GM21381 (cell line): Measurements from ENCODE around the gene NRG2.

Experiments used
- ATAC-seq: cut with Tn5 transposase; IDR thresholded peaks from one replicate; pipeline ENCODE4 v1.9.1; 2021; ENCODE audit warnings: mild to moderate bottlenecking, moderate library complexity; ENCODE audit not compliant: unreplicated experiment

NRG2 gene

DNA sequence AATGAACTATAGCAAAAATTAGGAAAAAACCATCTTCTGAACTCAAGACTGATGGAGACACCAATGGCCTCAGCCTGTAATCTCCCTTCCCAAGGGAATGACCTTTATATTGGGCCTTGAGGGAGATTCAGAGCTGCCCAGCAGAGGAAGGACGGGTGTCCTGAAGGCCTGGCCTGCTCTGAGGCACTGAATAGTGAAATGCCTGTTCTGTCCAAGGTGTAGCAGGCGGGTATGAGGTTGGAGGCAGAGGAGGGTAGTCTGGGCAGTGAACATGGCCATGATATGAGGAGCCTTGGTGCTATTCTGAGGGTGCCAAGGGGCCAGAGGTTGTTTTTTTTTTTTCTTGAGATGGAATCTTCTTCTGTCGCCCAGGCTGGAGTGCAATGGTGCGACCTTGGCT is 222.5 kb downstream of the NRG2 start:
- ATAC-seq = no peak

DNA sequence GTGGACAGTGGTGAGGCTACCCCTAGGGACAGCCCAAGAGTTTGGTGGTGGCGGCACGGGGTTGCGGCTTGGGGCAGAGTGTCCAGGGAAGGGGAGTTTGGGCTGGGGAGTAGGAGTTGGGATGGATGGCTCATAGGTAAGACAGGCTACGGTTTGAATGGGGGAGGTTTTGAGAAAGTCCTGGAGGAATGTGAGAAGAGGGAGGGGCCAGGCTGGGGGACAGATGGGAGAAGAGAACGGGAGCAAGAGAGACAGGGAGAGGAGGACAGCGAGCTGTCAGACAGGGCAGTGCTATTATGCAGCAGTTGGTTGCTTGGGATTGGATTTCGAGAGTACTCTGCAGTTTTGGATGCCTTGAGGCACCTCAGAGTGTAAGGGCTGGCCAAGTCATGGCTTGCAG is 223.0 kb downstream of the NRG2 start:
- no peak for ATAC-seq

DNA sequence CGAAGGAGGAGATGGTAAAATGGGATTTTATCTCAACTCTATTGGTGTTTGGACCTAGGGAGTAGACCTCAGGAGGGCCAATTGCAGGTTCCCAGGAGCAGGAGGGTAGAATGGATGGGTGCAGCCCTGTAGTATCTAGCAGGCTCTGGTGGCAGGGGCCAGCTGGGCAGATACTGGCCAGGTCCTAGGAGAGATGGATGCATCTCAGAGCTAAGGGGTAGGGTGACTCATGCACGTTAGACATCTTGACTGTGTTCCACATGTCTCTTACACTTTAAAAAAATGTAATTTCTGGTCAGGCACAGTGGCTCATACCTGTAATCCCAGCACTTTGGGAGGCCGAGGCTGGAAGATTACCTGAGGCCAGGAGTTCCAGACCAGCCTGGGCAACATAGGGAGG is 225.1 kb downstream of the NRG2 start:
- no peak for ATAC-seq

DNA sequence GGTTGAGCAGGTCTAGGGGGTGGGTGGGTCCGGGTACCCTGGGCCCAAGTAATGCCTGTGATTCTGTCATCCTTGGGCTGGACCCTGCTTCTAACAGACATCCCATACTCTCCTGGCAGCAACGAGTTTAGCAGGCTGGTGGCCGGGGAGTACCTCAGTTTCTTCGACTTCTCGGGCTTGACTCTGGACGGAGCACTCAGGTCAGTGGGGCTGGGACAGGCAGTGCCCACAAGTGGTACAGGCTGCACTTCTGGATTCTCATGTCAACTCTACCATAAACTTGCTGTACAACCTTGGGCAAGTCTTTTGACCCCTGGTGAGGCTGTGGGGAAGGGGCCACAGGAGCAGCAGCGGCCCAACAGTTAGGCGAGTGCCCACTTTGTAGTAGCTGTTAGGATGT is 225.7 kb downstream of the NRG2 start:
- ATAC-seq = no peak

DNA sequence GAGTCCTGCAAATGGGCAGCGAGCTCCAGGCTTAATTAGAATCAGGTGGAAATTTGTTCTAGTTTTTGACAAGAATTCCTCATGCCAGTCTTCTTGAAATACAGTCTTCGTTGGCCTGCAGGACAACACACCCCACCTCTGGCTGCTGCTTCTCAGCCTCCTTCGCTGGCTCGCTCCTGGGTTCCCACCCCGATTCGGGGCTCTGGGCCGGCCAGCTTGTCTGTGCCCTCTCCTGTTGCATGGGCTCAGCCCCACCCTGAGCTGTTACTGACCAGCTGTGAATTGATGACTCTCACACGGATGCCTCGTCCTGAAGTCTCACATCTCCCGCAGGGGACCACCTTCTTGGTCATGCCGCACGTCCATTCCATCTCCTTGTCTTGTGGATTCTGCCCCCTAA is 226.5 kb downstream of the NRG2 start:
- ATAC-seq = no peak

DNA sequence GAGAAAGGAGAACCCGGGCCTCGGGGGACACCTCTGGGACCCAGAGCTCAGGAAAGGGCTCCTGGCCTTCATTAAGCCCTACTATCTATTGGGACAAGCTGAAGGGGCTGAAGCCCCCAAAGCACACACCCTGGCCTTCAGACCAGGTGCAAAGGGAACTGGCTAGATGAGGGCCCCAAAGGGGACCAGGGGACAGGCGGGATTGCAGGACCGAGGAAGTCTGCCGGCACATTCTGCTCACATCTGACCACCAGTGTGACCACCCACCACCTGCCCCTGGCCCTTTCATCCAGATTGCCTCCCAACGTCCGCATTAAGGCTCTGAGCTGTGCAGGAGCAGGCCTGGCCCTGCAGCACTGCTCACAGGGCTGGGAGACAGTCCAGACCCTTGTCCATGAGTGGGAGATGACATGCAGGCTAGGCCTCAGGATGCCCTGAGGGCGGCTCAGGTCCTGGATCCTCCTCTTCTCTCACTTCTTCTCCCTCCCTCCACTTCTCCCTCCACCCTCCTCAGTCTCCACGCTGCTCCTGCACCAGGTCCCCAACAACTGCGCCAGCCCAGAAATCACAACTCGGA is 228.3 kb downstream of the NRG2 start:
- no peak for ATAC-seq

DNA sequence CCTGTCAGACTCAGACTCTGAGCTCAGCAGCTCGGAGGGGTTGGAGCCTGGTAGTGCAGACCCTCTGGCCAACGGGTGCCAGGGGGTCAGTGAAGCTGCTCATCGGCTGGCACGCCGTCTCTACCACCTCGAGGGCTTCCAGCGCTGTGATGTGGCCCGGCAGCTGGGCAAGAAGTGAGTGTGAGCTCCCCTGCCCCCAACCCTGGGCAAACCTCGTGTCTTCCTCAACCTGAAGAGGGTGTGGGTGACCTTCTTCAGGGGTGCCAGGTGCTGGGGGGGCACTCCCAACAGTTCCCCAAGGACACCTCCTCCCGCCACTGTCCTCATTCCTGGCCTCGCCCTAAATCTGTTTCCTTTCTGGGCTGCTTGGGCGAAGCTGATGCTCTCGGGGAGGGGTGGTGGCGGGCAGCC is 228.9 kb downstream of the NRG2 start:
- ATAC-seq = no peak

DNA sequence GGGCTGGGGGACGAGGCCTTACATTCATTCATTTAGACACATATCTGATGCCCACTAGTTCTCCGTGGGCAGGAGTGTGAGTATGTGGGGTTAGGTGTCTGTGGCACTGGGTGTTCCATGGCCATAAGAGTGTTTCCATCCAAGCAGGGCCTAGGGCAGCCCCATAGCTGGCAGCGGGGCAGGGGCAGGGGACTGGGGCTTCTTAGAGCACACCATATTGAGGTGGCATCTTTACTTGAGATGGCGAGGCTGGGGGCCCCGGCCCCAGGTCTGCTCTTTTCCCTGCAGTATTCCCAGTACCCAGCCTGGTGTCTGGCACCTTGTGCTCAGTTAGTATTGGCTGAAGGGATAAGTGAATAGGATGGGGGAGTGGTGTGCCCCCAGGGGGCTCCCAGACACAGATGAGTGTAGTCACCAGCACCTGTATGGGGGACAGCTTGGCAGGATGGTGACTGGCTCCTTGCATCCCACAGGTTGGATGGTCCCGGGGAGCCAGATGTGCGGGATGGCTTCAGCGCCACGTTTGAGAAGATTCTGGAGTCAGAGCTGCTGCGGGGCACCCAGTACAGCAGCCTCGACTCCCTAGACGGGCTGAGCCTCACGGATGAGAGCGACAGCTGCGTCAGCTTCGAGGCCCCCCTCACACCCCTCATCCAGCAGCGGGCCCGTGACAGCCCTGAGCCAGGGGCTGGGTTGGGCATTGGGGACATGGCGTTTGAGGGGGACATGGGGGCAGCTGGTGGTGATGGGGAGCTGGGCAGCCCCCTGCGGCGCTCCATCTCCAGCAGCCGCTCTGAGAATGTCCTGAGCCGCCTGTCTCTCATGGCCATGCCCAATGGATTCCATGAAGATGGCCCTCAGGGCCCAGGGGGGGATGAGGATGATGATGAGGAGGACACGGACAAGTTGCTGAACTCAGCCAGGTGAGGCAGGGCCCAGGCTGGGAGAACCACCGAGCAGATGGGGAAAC is 230.0 kb downstream of the NRG2 start:
- ATAC-seq = no peak

DNA sequence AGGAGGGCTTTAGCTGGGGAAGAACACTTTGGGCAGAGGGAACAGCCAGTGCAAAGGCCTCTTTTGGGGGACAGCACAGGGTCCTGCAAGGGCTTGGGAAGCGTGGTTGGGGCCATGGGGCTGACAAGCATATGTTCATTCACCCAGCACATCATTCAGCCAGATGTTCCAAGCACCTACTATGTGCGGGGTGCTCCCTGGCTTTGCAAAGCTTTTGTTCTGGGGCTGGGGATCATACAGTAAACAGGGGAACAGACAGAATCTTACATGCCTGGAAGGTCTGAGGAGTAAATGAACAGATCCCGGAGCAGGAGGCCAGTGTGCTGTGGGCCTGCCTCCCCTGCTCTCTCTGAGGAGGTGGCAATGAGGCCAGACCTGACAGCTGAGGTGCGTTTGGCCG is 230.8 kb downstream of the NRG2 start:
- ATAC-seq = no peak

DNA sequence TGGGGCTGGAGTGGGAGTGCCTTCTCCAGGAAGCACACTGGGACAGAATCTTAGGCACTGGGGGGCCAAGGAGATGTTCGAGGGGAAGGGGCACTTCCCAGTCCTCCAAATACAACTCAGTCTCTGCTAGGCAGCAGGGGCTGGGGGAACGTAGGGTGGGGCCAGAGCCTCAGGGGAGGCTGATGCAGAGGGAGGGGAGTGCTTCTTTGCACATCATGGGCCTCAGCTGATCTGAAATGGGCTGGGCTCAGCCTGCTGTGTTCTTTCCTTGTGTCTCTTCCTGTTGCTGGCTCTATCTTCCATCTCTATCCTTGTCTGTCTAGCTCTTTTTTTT is 231.9 kb downstream of the NRG2 start:
- ATAC-seq = no peak

DNA sequence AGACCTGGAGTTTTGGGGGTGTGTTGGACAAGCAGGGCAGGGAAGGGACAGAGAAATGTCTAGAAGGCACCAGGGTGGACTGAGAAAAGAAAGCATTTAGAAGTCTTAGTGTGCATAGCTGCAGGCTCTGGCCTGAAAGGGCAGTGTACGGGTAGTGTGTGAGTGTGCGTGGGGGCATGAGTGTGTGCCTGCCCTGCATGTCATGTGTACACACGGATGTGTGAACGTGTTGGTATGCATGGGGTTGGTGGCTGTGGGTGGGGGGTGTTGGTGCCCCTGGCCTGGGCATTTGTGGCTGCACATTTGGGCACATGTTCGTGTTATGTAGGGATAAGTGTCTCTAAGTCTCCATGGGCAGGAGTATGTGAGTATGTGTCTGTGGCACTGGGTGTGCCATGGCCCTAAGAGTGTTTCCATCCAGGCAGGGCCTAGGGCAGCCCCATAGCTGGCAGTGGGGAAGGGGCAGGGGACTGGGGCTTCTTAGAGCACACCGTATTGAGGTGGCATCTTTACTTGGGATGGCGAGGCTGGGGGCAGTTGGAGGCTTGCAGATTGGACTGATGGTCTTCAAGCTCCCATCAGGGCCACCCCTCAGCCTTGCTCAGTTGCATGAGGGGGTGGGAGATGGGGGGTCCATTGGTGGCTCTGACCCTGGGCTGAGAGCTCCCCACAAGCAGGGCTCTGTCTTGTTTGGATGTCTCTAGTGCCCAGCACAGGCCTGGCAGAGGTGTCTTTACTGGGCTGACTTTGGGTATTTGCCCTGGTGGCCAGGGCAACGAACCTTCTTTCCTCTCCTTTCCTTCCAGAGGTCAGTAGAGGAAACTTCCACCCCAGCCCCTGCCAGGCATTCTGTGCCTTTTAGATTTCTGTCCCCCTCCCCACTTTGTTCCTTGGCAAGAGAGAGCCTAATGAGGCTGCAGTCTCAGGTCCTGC is 232.5 kb downstream of the NRG2 start:
- ATAC-seq = no peak

DNA sequence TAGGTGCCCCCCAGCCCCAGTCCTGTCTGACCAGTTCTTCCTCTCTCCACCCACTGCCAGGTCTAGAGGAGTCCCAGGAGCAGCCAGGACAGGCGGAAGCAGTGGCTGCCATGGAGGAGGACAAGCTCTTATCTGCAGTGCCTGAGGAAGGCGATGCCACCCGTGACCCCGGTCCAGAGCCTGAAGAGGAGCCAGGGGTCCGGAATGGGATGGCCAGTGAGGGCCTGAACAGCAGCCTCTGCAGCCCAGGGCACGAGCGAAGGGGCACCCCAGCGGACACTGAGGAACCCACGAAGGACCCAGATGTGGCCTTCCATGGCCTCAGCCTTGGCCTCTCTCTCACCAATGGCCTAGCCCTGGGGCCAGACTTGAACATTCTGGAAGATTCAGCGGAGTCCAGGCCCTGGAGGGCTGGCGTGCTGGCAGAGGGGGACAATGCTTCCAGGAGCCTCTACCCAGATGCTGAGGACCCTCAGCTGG is 233.7 kb downstream of the NRG2 start:
- no peak for ATAC-seq

DNA sequence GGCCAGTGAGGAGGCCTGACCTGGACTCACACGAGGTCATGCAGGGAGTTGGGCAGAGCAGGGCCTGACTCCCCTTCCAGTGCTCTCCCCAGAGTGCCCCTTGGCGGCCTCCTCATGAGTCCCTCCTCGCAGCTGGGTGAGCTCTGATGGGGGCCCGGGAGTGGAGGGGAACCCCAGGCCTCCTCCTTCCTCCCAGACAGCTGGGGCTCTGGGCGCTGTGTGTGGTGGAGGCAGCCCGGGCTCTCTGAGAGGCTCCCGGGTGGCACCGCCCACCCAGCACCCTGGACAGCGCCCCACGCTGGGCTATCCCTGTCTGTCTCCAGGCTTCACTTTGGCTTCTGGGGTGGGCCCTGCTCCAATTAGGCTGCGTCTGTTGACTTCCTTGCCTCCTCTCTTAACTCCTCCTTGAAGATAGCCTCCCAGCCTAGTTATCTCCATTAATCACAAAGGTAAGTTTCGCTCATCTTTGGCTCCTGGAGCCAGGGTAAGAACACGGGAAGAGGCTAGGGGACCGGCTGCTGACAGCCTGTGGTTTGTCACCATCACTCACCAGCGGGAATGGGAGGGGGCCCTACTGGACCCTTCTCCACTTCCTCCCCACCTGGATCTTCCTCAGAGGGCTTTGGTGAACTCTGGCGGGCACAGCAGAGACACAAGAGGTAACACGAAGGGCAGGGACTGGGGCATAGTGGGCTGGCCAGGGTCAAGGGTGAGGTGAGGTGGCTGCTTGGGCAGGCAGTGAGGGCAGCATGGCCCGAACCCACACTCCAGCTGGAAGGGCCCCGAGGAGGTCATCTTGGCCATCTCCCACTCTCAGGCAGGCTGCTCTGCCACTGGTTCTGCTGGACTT is 234.4 kb downstream of the NRG2 start:
- ATAC-seq = no peak

DNA sequence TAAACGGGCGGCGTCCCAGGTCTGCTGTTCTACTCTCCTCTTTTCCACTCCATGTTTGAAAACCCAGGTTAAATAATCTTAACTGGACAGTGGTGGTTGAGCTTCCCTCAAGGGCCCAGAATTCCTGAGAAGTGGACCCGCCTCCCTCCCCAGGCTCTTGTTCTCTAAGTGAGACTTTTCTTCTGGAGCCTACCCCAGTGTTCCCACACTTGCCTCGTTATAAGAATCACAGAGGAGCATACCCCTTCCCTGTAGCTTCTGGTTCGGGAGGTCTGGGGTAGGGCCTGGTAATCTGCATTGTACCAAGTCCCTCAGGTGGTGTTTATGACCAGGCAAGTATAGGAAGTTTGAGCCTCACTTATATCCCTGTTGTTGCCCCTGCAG is 235.5 kb downstream of the NRG2 start:
- ATAC-seq = no peak

DNA sequence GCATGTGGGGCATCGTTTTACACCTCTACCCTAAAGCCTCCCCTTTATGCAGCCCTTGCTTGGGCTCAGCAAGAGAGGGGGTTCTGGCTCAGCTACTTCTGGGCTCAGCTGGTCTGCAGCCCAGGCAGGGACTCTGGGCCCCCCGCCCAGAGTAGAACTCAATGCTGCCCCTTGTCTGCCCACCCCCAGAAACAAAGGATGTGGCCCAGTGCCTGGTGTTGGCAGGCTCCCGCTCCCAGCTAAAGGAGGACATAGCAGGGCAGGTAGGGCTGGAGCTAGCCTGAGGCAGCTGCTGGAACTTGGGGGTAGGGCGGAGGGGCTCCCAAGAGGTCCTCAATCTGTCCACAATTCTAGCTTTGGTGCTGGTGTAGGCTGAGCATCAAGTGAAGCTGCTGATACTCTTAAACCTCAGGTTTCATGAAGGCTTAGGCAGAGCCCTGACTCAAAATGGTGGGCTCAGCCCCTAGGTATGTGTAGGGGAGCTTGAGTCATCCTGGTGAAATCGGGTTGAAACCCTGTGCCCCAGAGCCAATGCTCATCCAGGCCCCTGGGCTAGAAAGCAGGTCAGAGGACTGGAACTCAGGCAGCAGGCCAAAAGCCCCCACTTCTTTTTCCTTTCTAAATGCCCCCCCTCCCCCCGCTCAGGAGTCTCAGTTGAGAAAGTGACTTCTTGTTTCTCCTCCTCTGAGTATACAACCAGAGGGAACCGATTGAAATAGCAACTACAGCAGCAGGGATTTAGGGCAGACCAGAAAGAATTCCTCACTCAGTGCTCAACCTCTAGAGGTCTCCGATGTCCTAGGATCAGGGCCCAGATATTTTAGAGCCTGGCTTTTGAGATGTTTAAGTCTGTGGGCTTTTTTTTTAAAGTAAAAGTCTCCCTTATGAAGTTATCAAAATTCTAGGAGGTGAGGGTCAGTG is 236.1 kb downstream of the NRG2 start:
- ATAC-seq = no peak

DNA sequence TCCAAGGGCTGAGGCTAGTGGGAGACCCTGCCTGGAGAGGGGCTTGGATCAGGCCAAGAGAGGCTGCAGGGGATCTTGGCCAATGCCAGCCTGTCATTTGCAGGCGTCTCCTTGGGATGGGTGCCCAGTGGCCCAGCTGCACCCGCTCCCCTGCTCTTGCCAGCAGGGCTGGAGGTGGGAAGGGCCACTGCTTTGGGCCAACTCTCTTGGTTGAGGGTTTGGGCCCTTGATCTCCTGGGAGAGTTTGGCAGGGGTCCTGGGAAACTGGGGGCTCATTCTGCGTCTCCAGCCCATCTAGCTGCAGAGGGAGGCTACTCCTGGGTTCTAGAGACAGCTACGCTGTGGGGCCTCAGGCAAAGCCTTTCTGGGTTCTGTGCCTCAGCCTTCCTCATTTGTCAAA is 237.0 kb downstream of the NRG2 start:
- ATAC-seq = no peak

DNA sequence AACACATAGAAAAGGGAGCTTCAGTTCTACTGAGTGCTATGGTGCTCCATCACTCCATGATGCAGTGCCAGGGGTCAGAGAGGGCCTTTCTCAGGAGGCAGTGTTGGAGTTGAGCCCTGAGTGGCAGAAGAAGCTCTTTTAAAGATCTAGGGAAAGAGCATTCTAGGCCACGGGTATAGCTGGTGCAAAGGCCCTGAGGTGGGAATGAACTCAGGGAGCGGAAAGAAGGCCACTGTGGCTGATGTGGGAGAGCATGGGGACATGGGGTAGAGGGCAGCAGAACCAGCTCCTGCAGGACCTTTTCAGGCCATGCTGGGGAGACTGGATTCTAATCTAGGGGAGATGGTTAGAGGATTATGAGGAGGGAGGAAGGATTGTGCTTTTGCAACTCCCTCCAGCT is 237.6 kb downstream of the NRG2 start:
- ATAC-seq = no peak

DNA sequence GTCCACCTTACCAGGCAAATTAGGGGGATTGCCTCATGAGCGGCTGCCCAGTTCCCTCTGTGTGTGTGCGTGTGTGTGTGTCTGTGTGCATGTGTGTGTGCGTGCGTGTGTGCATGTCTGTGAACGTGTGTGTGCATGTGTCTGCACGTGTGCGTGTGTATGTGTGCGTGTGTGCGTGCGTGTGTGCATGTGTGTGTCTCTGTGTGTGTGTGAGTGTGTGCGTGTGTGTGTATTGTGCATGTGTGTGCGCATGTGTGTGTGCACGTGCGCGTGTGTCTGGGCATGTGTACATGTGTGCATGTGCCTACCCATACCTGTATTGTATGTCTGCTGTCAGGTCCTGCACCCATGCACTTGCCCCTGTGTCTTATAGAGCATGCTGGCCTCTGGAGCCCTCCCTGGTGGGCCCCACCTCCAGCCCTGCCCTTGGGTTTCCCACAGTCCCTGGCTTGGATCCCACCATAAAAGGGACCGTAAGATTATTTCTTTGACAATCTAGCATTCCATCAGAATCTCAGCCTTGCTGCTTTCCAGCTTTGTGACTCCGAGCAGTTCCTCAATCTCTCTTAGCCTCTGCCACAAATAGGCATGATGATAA is 238.2 kb downstream of the NRG2 start:
- ATAC-seq = no peak

DNA sequence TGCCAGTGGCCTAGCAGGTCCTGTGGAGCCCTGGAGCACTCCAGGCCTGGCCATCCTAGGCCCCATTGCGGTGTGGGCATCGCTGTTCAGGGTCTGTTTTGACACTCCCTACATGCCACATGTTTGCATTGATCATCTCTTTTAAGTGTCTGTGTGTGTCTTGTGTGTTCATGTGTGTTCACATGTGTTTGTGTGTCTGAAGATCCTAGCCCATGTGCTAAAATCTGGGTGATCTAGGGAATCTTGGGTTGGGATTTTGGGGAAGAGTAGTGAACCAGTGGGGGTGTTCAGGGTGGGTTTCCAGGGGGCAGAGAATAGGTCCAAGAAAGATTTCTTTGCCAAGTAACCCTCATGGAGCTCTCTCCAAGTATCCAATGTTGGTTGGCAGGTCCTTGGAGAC is 239.1 kb downstream of the NRG2 start:
- no peak for ATAC-seq
